Gastroesophageal sphincter (tissue), 4 donors: ENCODE data around the gene TNNT2. TPM values are rescaled to one million over a fixed set of nuclear protein-coding genes. Genes with fewer than 3 reads are reported as not detected.

Source experiments
- ATAC-seq: fragments of 150-250 bp; one replicate; pipeline ENCODE4 v1.9.1; 2016; ENCODE audit warnings: mild to moderate bottlenecking, moderate library complexity
- H3K27ac ChIP-seq, 4 donors: fragments of 200-600 bp; sonication (generic) in 3 of 4; 1 replicate in 3 of 4; 2 replicates in 1 of 4; pipeline ENCODE4 v1.5.1; 2016 to 2019
- H3K27me3 ChIP-seq: fragments of 200-600 bp; sonication (generic); one replicate; pipeline ENCODE4 v1.5.1; 2019
- H3K36me3 ChIP-seq, 2 donors: fragments of 200-600 bp; sonication (generic); one replicate each; pipeline ENCODE4 v1.5.1; 2019; ENCODE audit warnings: control low read depth in 1 of 2
- H3K4me1 ChIP-seq, 3 donors: fragments of 200-600 bp; sonication (generic); 1 replicate in 2 of 3; 2 replicates in 1 of 3; pipeline ENCODE4 v1.5.1; 2016 to 2019; ENCODE audit warnings: control low read depth in 2 of 3
- H3K4me3 ChIP-seq, 2 donors: fragments of 200-600 bp; sonication (generic); one replicate each; pipeline ENCODE4 v1.5.1; 2019; ENCODE audit warnings: mild to moderate bottlenecking in 1 of 2, moderate library complexity in 1 of 2
- H3K9me3 ChIP-seq, 3 donors: fragments of 200-600 bp; sonication (generic); one replicate each; pipeline ENCODE4 v1.5.1; 2017 to 2019; ENCODE audit warnings: control low read depth in 2 of 3
- CTCF ChIP-seq, 4 experiments: fragments of 200-600 bp in 2 of 4; fragments of 450-650 bp in 2 of 4; sonication (generic) in 1 of 4; IDR thresholded peaks; one replicate each; pipeline ENCODE4 v1.5.1; 2017 to 2019; ENCODE audit warnings: antibody characterized with exemption in 4 of 4, mild to moderate bottlenecking in 2 of 4, moderate library complexity in 2 of 4
- EP300 ChIP-seq: sonication (generic); formaldehyde crosslinking; IDR thresholded peaks from one replicate; pipeline ENCODE4 v1.6.1; 2017; ENCODE audit warnings: antibody characterized with exemption, mild to moderate bottlenecking
- POLR2A ChIP-seq, 2 donors: fragments of 450-650 bp; IDR thresholded peaks; one replicate each; pipeline ENCODE4 v1.6.1; 2017; ENCODE audit warnings: antibody characterized with exemption in 2 of 2, mild to moderate bottlenecking in 2 of 2, moderate library complexity in 1 of 2
- POLR2AphosphoS5 ChIP-seq: sonication (generic); formaldehyde crosslinking; IDR thresholded peaks from one replicate; pipeline ENCODE4 v1.6.1; 2017; ENCODE audit warnings: antibody characterized with exemption
- WGBS, 2 donors: methylation state at CpG; one replicate each; pipeline ENCODE4 v1.1.5; 2018; ENCODE audit warnings: low coverage in 1 of 2; 5-methylcytosine and 5-hydroxymethylcytosine counted together
- total RNA-seq, 4 donors: library from RNA; depleted of rRNA; stranded (reverse); fragments of >200 nt; gene quantifications; one replicate each; pipeline ENCODE4 v1.1.0, GENCODE V29; 2016

TNNT2 gene
- total RNA-seq, 4 donors from 2014 or later = 0.47 to 0.94 (median 0.81) TPM; not detected in 1

- H3K27me3 ChIP-seq = no peaks in the 10 kb centered on the region
- no peak for ATAC-seq
- no peaks in the 10 kb centered on the region for H3K9me3 ChIP-seq
- no peak overlapping the region for H3K4me3 ChIP-seq
- 93% methylated on average over 3 of the region's 3 CpGs; no CpG with 5 or more reads in 1 of the 2 donors for WGBS, 2 donors
- TF ChIP-seq CTCF (IDR thresholded peaks at IDR 0.05) (no peak), EP300 (no peak), POLR2A (IDR thresholded peaks at IDR 0.05) (no peak), POLR2AphosphoS5 (no peak)
- no peak overlapping the region for H3K27ac ChIP-seq
- no peaks in the 10 kb centered on the region for H3K4me1 ChIP-seq
- no peaks in the 10 kb centered on the region for H3K36me3 ChIP-seq
Observed at GRCh38 chr1:201418461-201418860, 41.0 kb upstream of the TNNT2 start.

- no peak overlapping the region for H3K27ac ChIP-seq
- no peaks in the 10 kb centered on the region for H3K36me3 ChIP-seq
- peaks cover 3% of the 10 kb centered on the region for H3K27me3 ChIP-seq
- no peak for ATAC-seq
- WGBS, 2 donors = 100% methylated on average over 2 of the region's 15 CpGs; no CpG with 5 or more reads in 1 of the 2 donors
- no peaks in the 10 kb centered on the region for H3K9me3 ChIP-seq
- H3K4me1 ChIP-seq = no peaks in the 10 kb centered on the region
- TF ChIP-seq EP300 = no peak
- no peak for TF ChIP-seq CTCF (IDR thresholded peaks at IDR 0.05)
- no peak for TF ChIP-seq POLR2AphosphoS5
- TF ChIP-seq POLR2A (IDR thresholded peaks at IDR 0.05) = no peak
- no peak overlapping the region for H3K4me3 ChIP-seq
Observed at GRCh38 chr1:201414051-201414738, 36.7 kb upstream of the TNNT2 start.

GRCh38 chr1:201411292-201411691, 33.8 kb upstream of the TNNT2 start:
- 97% methylated on average over 9 of the region's 12 CpGs; no CpG with 5 or more reads in 1 of the 2 donors for WGBS, 2 donors
- ATAC-seq = no peak
- Histone ChIP-seq H3K36me3 (no peaks in the 10 kb centered on the region), H3K27me3 (peaks cover 3% of the 10 kb centered on the region), H3K27ac (no peak overlapping the region), H3K9me3 (no peaks in the 10 kb centered on the region), H3K4me3 (no peak overlapping the region), H3K4me1 (no peaks in the 10 kb centered on the region)
- no peak for TF ChIP-seq CTCF (IDR thresholded peaks at IDR 0.05)
- TF ChIP-seq EP300 = no peak
- no peak for TF ChIP-seq POLR2A (IDR thresholded peaks at IDR 0.05)
- no peak for TF ChIP-seq POLR2AphosphoS5

GRCh38 chr1:201409440-201409839, 32.0 kb upstream of the TNNT2 start:
- Histone ChIP-seq H3K36me3 (no peaks in the 10 kb centered on the region), H3K4me3 (no peak overlapping the region), H3K27me3 (peaks cover 10% of the 10 kb centered on the region), H3K4me1 (no peaks in the 10 kb centered on the region), H3K9me3 (no peaks in the 10 kb centered on the region), H3K27ac (no peak overlapping the region)
- TF ChIP-seq EP300 = no peak
- TF ChIP-seq CTCF (IDR thresholded peaks at IDR 0.05) = no peak
- no peak for TF ChIP-seq POLR2AphosphoS5
- TF ChIP-seq POLR2A (IDR thresholded peaks at IDR 0.05) = no peak
- WGBS, 2 donors = 50 to 77% methylated on average over 2 to 8 of the region's 8 CpGs
- ATAC-seq = no peak

DNA sequence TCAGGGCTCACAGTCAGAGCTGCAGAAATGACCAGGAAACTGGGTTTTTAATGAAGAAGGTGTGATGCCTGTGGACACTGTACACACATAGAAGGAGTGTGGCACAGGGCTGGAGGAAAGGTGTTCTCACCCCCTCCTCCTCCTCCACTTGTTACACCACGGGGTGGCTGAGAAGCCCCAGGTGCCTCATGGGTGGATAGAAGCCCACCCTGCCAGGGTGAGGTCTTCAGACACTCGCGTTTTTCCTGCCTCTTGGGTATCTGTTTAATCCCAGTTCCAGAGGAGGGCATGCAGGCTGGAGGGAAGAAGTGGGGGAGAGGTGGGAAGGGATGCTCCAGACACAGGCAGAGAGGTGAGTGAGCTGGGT, 31.3 kb upstream of the TNNT2 start:
- Histone ChIP-seq H3K4me3 (no peak overlapping the region), H3K36me3 (no peaks in the 10 kb centered on the region), H3K4me1 (no peaks in the 10 kb centered on the region), H3K27me3 (peaks cover 10% of the 10 kb centered on the region), H3K9me3 (no peaks in the 10 kb centered on the region), H3K27ac (no peak overlapping the region)
- no CpG with 5 or more reads among the region's 3 CpGs for WGBS, 2 donors
- TF ChIP-seq EP300 (no peak), CTCF (IDR thresholded peaks at IDR 0.05) (no peak), POLR2A (IDR thresholded peaks at IDR 0.05) (no peak), POLR2AphosphoS5 (no peak)
- no peak for ATAC-seq
